ENCODE results near the gene CD33. TPM values are rescaled to one million over a fixed set of nuclear protein-coding genes. Genes with fewer than 3 reads are reported as not detected.

The CD33 gene
- total RNA-seq, 1 donor from 2014 or later = not detected

DNA sequence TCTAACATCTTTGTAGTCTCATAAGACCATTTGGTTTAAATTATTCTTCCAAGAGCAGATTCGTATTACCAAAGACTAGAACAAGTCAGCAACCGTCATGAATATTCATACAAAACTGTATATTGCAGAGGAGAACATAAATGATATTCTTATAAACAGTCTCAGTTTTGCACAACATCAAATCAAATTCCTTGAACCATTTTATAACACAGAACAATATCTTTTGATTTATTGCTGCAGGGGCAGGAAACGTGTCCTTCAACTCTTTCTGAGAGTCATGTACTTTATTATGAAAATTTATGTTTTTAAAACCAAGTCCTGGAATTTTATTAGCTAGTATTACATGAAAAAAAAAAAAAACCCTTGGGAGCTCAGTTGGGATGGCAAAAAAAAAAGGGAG, 52.2 kb downstream of the CD33 start:
- Mint-ChIP-seq H3K27ac (ENCODE audit: unreplicated experiment) (no peak overlapping the region), H3K27me3 (ENCODE audit: low read depth) (peaks cover 21% of the 10 kb centered on the region), H3K9me3 (peaks cover 5% of the 10 kb centered on the region), H3K36me3 (ENCODE audit: low read depth) (peaks cover 2% of the 10 kb centered on the region), H3K4me1 (no peaks in the 10 kb centered on the region), H3K4me3 (no peak overlapping the region)
- no peak for TF ChIP-seq CTCF (conservative IDR thresholded peaks at IDR 0.05)
- no peak for DNase-seq (ENCODE audit: low read depth, low spot score)

GRCh38 chr19:51282335-51282734, 57.5 kb downstream of the CD33 start:
- no peak for TF ChIP-seq CTCF (conservative IDR thresholded peaks at IDR 0.05)
- Mint-ChIP-seq H3K27ac (ENCODE audit: unreplicated experiment) (no peak overlapping the region), H3K4me3 (no peak overlapping the region), H3K36me3 (ENCODE audit: low read depth) (peaks cover 2% of the 10 kb centered on the region), H3K9me3 (peaks cover 7% of the 10 kb centered on the region), H3K4me1 (no peaks in the 10 kb centered on the region), H3K27me3 (ENCODE audit: low read depth) (peaks cover 38% of the 10 kb centered on the region)
- DNase-seq (ENCODE audit: low read depth, low spot score) = no peak

DNA sequence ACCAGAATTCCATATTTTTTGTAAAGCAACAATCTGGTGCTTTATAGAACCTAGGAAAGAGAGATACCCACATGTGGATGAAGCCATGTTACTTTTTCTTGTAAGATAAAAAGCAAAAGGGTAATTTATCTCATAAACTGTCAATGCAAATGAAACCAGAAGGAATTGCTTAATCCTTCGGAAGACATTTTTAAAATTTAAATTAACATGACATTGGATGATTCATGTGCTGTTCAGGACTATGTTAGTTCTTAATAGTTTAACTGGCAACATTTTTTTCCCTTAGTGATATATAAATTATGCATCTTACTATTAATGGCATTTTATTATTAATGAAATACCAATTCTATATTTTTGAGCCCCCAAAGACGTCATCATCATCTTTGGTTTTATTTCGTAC, 60.8 kb downstream of the CD33 start:
- no peak for TF ChIP-seq CTCF (conservative IDR thresholded peaks at IDR 0.05)
- Mint-ChIP-seq H3K27ac (ENCODE audit: unreplicated experiment) (no peak overlapping the region), H3K27me3 (ENCODE audit: low read depth) (peaks cover 29% of the 10 kb centered on the region), H3K36me3 (ENCODE audit: low read depth) (peaks cover 2% of the 10 kb centered on the region), H3K9me3 (peaks cover 5% of the 10 kb centered on the region), H3K4me1 (no peaks in the 10 kb centered on the region), H3K4me3 (no peak overlapping the region)
- no peak for DNase-seq (ENCODE audit: low read depth, low spot score)

Small RNA genes lying within 50 kb of the gene (microRNA-seq; reads per million reads assigned to microRNA genes)
- gene MIR8074 = not detected

Other genes starting within 250 kb of the CD33 start
- not detected in 2 replicates for gene KLK7, start 241.2 kb upstream of the CD33 start, total RNA-seq
- gene KLK8, start 223.5 kb upstream of the CD33 start, total RNA-seq = not detected in 2 replicates
- gene KLK10, start 205.4 kb upstream of the CD33 start, total RNA-seq = not detected in 2 replicates
- not detected in 2 replicates for gene KLK11, start 198.5 kb upstream of the CD33 start, total RNA-seq
- gene KLK12, start 190.1 kb upstream of the CD33 start, total RNA-seq = not detected in 2 replicates
- not detected in 2 replicates for gene KLK13, start 160.0 kb upstream of the CD33 start, total RNA-seq
- gene KLK14, start 142.2 kb upstream of the CD33 start, total RNA-seq = 0.26 and 0.75 TPM in 2 replicates
- gene CTU1, start 116.7 kb upstream of the CD33 start, total RNA-seq = 8.3 and 8.4 TPM in 2 replicates
- gene SIGLEC9, start 100.2 kb upstream of the CD33 start, total RNA-seq = not detected in 2 replicates
- gene SIGLEC7, start 82.8 kb upstream of the CD33 start, total RNA-seq = not detected in 2 replicates
- gene SIGLECL1, start 26.0 kb downstream of the CD33 start, total RNA-seq = not detected in 2 replicates
- gene IGLON5, start 86.6 kb downstream of the CD33 start, total RNA-seq = 17.4 and 18.1 TPM in 2 replicates
- gene VSIG10L, start 117.1 kb downstream of the CD33 start, total RNA-seq = 3.1 and 3.5 TPM in 2 replicates
- 41.1 and 42.4 TPM in 2 replicates for gene ETFB, start 141.3 kb downstream of the CD33 start, total RNA-seq
- 0.84 and 1.1 TPM in 2 replicates for gene CLDND2, start 143.9 kb downstream of the CD33 start, total RNA-seq
- not detected in 2 replicates for gene NKG7, start 147.6 kb downstream of the CD33 start, total RNA-seq
- not detected in 2 replicates for gene LIM2, start 162.9 kb downstream of the CD33 start, total RNA-seq
- 0.23 and 0.50 TPM in 2 replicates for gene C19orf84, start 165.5 kb downstream of the CD33 start, total RNA-seq
- not detected in 2 replicates for gene SIGLEC10, start 192.6 kb downstream of the CD33 start, total RNA-seq
- gene SIGLEC8, start 233.4 kb downstream of the CD33 start, total RNA-seq = not detected in 2 replicates